ENCODE results near the gene RPUSD3. TPM values are rescaled to one million over a fixed set of nuclear protein-coding genes. Genes with fewer than 3 reads are reported as not detected.

Gene RPUSD3
- total RNA-seq, 4 donors from 2014 or later: 36.2 to 49.7 (median 37.5) TPM

DNA sequence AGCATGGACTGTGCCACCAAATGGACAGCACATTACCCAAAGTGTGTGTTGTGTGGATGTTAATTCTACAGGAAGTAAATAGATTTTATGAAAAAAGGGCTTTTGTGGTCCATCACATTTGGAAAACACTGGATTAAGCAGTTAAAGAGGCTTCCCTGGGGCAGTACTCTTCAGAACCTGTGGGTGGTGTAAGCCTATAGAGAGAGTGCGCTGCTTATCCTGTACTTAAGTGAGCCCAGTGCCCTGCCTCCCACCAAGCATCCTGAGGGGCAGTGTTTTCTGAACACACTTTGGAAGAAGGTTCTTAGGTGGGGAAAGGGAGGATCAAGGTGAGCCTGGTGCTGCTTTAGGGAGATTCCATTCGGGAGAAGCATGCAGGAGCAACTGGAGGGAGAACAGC, 22.9 kb downstream of the RPUSD3 start:
- WGBS, 2 donors: 78 to 80% methylated on average over 2 of the region's 2 CpGs
- TF ChIP-seq, protein P1, sequence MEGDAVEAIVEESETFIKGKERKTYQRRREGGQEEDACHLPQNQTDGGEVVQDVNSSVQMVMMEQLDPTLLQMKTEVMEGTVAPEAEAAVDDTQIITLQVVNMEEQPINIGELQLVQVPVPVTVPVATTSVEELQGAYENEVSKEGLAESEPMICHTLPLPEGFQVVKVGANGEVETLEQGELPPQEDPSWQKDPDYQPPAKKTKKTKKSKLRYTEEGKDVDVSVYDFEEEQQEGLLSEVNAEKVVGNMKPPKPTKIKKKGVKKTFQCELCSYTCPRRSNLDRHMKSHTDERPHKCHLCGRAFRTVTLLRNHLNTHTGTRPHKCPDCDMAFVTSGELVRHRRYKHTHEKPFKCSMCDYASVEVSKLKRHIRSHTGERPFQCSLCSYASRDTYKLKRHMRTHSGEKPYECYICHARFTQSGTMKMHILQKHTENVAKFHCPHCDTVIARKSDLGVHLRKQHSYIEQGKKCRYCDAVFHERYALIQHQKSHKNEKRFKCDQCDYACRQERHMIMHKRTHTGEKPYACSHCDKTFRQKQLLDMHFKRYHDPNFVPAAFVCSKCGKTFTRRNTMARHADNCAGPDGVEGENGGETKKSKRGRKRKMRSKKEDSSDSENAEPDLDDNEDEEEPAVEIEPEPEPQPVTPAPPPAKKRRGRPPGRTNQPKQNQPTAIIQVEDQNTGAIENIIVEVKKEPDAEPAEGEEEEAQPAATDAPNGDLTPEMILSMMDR (IDR thresholded peaks at IDR 0.05): no peak
- no peak for TF ChIP-seq POLR2A (IDR thresholded peaks at IDR 0.05)

DNA sequence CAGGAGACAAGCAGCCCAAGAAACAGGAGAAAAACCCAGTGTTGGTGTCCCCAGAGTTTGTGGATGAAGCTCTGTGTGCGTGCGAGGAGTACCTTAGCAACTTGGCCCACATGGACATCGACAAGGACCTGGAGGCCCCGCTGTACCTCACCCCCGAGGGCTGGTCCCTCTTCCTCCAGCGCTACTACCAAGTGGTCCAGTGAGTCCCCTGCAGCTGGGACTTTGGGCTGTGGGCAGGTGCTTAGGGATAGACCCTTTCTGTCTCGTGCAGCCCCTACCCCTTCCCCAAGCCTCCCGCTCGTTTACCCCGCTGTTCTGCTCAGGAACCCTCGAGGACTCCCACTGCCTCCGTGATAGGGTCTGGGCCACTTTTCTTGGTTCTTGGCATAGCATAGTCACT, 23.3 kb downstream of the RPUSD3 start:
- 81 to 91% methylated on average over 12 of the region's 12 CpGs for WGBS, 2 donors
- no peaks in the 10 kb centered on the region for H3K4me1 ChIP-seq
- TF ChIP-seq POLR2A (IDR thresholded peaks at IDR 0.05): no peak
- TF ChIP-seq, protein P1 (IDR thresholded peaks at IDR 0.05): no peak
- H3K27me3 ChIP-seq: no peaks in the 10 kb centered on the region
- no peaks in the 10 kb centered on the region for H3K9me3 ChIP-seq
- H3K36me3 ChIP-seq: no peaks in the 10 kb centered on the region
- no peak overlapping the region for H3K4me3 ChIP-seq (replicated peaks in 1 of 3)
- DNase-seq: no peak
- intact Hi-C loops (cut with DNase I): no loop called here
- no peak overlapping the region for H3K27ac ChIP-seq

More for the DNA sequence above, 22.9 kb downstream of the RPUSD3 start:
- Histone ChIP-seq H3K4me3 (replicated peaks in 1 of 3) (no peak overlapping the region), H3K36me3 (no peaks in the 10 kb centered on the region), H3K4me1 (no peaks in the 10 kb centered on the region), H3K27me3 (no peaks in the 10 kb centered on the region), H3K27ac (no peak overlapping the region), H3K9me3 (no peaks in the 10 kb centered on the region)
- no peak for DNase-seq
- intact Hi-C loops (cut with DNase I): no loop called here

DNA sequence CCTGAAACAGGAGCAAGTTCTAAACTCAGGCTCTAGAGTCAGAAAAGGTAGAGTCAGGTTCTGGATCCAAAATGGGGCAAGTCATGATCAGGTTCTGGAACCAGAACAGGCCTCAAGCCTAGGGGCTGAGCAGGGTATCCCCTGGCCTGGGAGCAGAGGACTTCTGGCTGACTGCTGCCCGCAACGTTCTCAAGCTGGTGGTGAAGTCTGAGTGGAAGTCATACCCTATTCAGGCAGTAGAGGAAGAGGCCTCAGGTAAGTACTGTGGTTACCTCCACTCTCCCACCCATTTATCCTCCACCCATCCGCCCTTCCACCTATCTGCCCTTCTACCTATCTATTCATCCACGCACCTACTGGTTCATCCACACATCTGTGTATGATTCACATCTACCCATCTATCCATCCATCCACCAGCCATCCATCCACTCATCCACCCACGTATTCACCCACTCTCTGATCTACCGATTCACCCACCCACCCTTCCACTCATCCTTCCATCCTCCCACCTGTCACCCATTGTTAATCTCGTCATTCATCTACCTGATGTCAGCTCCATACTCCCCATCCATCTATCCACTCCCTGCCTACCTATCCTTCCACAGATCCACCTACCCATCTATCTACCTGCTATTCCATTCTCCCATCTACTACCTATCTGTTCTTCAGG, 25.0 kb downstream of the RPUSD3 start:
- no peak overlapping the region for H3K4me3 ChIP-seq (replicated peaks in 1 of 3)
- no peaks in the 10 kb centered on the region for H3K27me3 ChIP-seq
- no peak for TF ChIP-seq POLR2A (IDR thresholded peaks at IDR 0.05)
- TF ChIP-seq, protein P1 (IDR thresholded peaks at IDR 0.05): no peak
- intact Hi-C loops (cut with DNase I): no loop called here
- no peaks in the 10 kb centered on the region for H3K36me3 ChIP-seq
- no peaks in the 10 kb centered on the region for H3K9me3 ChIP-seq
- no peaks in the 10 kb centered on the region for H3K4me1 ChIP-seq
- 95 to 96% methylated on average over 6 of the region's 7 CpGs for WGBS, 2 donors
- no peak for DNase-seq
- H3K27ac ChIP-seq: no peak overlapping the region

DNA sequence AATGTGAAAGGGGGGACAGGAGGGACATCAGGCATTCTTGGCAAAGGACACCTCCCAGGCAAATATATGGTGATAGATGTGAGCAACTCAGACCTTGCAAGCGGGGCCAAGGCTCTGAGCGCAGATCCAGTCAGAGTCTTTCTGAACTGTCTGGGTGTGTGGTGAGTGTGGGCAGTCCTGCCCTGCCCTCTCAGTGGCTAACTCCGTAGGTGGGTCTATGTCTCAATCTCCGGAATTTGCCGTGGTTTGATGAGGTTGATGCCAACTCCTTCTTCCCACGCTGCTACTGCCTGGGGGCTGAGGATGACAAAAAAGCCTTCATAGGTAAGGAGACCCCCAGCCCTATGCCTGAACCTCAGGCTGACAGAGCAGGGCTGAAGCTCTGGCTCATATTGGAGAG, 26.4 kb downstream of the RPUSD3 start:
- TF ChIP-seq POLR2A (IDR thresholded peaks at IDR 0.05): no peak
- TF ChIP-seq, protein P1 (IDR thresholded peaks at IDR 0.05): no peak
- WGBS, 2 donors: 87 to 94% methylated on average over 6 of the region's 6 CpGs
- intact Hi-C loops (cut with DNase I): no loop called here

DNA sequence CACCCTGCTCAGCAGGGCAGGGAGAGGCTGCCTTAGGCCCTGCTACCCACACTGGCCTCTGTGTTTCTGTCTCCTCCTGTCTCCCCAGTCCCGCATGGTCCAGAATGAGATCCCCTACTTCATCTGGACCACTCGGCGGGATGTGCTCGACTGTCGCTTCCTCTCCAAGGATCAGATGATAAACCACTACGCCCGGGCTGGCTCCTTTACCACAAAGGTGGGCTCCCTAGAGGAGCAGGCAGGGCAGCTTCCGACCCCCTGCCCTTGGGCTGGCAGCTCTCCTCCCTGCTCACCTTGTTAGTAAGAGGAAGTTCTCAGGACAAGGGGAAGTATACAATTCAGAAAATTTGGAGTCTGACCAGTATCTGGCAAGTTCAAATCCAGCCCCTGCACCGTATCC, 27.8 kb downstream of the RPUSD3 start:
- Histone ChIP-seq H3K4me1 (peaks cover 0 to 2% of the 10 kb centered on the region in 2 donors), H3K36me3 (no peaks in the 10 kb centered on the region), H3K4me3 (replicated peaks in 1 of 3) (no peak overlapping the region), H3K27me3 (no peaks in the 10 kb centered on the region), H3K9me3 (no peaks in the 10 kb centered on the region), H3K27ac (no peak overlapping the region)
- no peak for DNase-seq
- TF ChIP-seq, protein P1 (IDR thresholded peaks at IDR 0.05): no peak
- no peak for TF ChIP-seq POLR2A (IDR thresholded peaks at IDR 0.05)
- WGBS, 2 donors: 86 to 96% methylated on average over 7 to 8 of the region's 9 CpGs
- intact Hi-C loops (cut with DNase I): no loop called here

More for the DNA sequence above, 26.4 kb downstream of the RPUSD3 start:
- DNase-seq: no peak
- Histone ChIP-seq H3K4me3 (replicated peaks in 1 of 3) (no peak overlapping the region), H3K27me3 (no peaks in the 10 kb centered on the region), H3K9me3 (no peaks in the 10 kb centered on the region), H3K27ac (no peak overlapping the region), H3K36me3 (no peaks in the 10 kb centered on the region), H3K4me1 (no peaks in the 10 kb centered on the region)

Measured in thyroid gland (tissue), 4 donors.